Stimulated activated CD4-positive, alpha-beta T cell treated with anti-CD3 and anti-CD28 coated beads, Interleukin-2, amount 100 ng/mL, for 48 hours (primary cell): ENCODE measurements around the gene PPIF.
"Not testable (repeated sequence)": the region's sequence is repeated elsewhere in the genome, so short reads cannot be mapped to it uniquely, and the experiment has no call there.

Source experiments
- DNase-seq, 2 donors: peaks; one replicate each; pipeline ENCODE4 v3.0.0-alpha.2; 2020

Gene PPIF

GRCh38 chr10:79332610-79333315 is 14.5 kb upstream of the PPIF start:
- not testable (repeated sequence) for DNase-seq

- no peak for DNase-seq
Observed at GRCh38 chr10:79333513-79333912, 13.8 kb upstream of the PPIF start.

GRCh38 chr10:79334573-79334972 is 12.7 kb upstream of the PPIF start:
- DNase-seq, result no peak

GRCh38 chr10:79335094-79335469 is 12.2 kb upstream of the PPIF start:
- no peak for DNase-seq

DNA sequence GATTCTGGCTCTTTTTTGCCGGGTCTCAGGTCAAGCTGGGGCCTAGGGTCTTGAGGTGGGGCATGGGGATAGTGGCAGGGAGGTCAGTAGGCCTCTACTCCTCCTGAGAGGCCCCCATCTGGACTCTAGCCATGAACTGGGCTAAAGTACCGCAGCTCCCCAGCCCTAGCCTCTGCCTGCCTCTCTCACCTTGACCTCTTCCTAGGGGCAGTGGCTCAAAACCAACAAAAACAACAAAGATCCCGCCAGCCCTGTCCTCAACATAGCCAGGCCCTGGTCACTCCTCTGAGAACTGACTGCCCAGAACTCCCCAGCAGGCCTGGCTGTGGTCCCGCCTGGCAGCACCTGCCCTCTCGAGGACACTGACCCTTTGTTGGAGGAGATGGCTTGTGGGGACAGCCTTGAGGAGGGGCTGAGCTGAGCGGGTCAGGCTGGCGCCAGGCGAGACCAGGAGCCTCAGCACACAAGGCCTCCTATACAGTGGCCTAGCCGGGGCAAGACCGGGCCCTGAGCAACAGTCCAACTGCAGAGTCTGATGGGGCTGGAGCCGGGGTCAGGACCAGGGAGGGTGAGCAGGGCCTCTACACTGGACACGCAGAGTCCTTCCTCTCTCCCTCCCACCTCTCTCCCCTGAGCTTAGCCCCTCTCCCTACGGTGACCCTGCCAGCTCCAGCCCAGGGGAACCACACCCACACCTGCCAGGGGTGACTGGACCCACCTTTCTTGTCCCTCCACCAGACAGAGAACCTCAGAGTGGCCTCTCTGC is 11.6 kb upstream of the PPIF start:
- DNase-seq, result no peak

DNA sequence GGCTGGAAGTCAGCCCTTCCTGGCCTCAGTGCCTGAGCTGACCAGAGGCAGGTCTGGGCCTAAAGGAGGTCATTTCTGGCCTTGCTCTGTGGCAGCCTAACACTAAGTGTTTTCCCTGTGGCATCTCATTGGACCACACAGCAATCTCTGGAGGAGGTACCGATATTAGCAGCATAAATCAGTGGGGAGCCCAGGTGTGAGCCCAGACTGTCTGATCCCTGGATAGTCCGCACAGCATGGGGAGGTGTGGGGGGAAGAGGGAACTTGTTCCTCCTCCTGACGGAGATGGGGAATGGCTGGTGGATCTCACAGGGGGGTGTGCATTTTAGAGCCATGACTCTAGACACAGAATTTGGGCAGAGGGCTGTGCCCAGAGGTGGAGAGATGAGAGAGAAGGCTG is 11.0 kb upstream of the PPIF start:
- no peak for DNase-seq

- no peak for DNase-seq
Observed at GRCh38 chr10:79336739-79337138, 10.5 kb upstream of the PPIF start.

GRCh38 chr10:79337783-79338469 is 9.3 kb upstream of the PPIF start:
- DNase-seq, result not testable (repeated sequence)

DNA sequence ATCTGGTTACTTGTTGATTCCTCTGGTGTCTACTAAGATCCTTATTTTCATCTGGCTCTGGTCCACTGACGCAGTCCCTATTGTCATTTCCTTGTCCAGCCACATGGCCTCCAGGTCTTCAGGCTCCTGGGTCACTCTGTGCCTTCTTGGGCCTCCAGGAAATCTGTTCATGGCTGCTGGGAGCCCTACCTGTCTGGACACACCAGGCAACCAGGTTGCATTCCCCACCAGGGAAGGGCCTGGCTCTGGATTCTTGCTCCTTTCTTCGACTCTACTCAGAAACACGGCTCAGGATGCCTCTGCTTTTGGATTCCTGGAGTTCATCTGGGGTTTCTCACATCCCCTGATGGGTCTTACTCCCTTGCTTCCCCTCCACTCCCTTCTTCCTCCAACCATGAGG is 8.0 kb upstream of the PPIF start:
- DNase-seq, result no peak

DNA sequence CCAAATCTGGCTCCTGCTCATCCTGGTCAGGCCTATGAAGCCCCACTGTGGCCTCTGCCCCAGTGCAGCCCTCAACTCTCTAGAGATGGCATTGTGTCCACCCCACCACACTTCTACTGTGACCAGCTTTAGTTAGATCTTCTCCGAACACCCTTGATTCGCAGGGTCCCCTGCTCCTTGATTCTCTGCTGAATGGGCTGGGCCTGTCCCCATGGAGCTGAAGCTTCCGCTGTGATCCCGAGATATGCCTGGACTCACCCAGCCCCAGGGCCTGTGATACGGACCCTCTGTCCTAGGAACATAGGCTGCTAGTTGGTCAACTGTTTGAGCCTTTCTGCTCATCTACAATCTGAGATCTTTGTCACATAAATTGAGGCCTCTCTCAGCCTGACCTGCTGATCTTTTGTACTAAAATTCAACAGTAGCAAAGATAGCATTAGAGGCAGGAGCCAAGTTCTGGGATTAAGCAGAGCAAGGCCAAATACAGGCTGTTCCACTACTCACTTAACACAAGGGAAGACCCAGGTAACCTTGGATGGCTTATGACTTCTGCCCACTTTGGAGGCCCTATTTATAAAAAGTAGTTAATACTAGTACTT is 6.5 kb upstream of the PPIF start:
- DNase-seq, result no peak

DNA sequence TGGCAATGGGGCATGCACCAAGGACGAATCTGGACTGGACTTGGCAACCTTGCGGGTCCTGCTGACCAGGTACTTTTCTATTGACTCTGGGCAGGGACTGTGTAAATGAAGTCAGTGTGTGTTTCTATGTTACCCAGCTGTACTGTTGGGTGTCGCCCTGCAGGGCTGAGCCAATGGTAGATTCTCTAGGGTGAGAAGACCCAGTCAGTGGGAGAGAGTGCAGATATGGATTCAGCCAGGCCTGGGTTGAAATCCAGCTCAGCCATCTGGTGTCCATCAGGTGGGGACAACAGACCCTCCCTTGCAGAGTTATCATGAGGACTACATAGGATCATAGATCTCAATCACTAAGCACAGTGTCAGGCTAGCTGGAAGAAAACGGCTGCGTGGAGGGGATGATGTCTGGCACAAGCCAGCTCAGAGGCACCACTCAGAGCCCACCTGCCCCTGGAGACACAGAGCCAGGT is 4.9 kb upstream of the PPIF start:
- no peak for DNase-seq

GRCh38 chr10:79342811-79343561 is 4.3 kb upstream of the PPIF start:
- no peak for DNase-seq

DNA sequence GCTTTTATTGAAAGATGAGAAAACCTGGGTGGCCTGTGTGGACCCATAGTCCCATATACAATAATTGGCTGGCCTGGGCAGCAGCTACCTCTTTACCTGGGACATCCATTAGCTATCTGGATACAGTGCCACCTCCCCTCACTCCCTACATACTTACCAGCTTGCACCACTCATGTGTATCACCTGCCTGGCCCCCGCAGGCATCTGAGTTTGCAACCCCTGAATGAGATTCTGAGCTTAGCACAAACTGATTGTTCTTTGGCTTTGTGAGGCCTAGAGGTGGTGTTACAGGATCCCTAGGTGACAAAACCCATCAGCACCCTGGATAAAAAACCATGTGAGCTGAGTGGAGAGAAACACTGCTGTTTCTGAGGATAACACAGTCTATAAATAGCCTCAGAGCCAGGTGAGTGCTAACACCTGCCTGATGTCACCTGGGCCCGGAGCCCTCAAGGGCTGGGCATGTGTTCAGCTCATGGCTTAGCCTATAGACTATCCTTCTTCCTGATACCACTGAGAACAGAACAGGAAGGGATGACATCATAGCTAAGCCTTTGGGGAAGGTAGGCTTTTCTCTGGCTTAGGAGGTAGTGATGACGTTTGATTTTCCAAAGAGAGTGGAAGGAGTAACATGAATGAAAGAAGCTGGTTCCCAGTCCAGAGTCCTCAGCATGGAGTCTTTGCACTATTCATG is 2.6 kb upstream of the PPIF start:
- DNase-seq, result no peak

GRCh38 chr10:79345241-79346011 is 1.8 kb upstream of the PPIF start:
- no peak for DNase-seq

- no peak for DNase-seq
Observed at GRCh38 chr10:79346012-79346340, 1.3 kb upstream of the PPIF start.

DNA sequence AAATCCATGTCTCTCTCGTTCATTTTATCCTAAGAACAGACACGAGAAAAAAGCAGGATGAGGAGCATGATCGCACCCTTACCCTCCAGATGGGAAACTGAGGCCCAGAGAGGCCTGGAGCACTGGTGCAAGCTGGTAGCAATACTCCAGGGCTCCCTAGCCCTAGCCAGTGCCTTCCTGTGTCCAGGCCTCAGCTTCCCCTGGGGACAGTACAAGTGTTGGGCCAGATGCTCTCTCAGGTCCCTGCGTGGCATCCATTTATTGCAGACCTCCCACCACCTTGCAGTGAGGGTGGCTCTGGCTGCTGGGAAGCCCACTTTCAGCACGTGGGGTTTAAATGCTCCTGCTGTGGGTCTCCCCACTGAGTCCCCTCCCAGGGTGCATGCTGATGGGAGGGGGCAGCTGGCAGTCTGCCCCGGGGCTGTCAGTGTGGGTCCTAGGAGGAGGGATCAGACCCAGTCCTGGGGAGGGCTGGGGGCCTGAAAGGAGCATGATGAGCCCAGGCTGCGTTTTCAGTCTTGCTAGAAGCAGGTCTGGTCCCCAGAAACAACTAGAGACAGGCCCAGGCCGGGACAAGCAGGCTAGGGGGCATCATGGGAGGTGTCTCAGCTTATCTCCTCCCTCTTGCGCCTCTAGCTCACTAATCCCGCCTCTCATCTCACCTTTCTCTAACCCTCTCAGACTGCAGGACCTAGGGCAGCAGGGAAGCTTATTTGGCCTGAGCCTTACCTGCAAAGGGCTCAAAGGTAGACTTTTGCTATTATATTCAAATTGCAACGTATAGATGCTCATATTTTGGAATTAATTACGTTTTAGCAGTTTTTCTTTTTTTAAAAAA is 662 bp upstream of the PPIF start:
- DNase-seq, result no peak

- DNase-seq, result peak; percentile 63 to 70
Observed at GRCh38 chr10:79347894-79348639, 798 bp downstream of the PPIF start.

- DNase-seq, result no peak
Observed at GRCh38 chr10:79348640-79348988, 1.3 kb downstream of the PPIF start.

- no peak for DNase-seq
Observed at GRCh38 chr10:79349072-79349491, 1.8 kb downstream of the PPIF start.
